OCI-LY3 (cell line): ENCODE measurements around the gene SMAD5.

Source experiments
- H2AFZ ChIP-seq: fragments of 200-600, 300-600 bp; shearing (Covaris generic); 2 replicates; pipeline ENCODE4 v1.6.0; 2014; ENCODE audit warnings: antibody characterized with exemption, low read depth, low read length
- H3K27ac ChIP-seq: fragments of 200-600, 300-600 bp; sonication (generic); 2 replicates; pipeline ENCODE4 v1.5.1; 2014; ENCODE audit warnings: mild to moderate bottlenecking, low read length, moderate library complexity, mixed read lengths
- H3K27me3 ChIP-seq: fragments of 200-600, 300-600 bp; sonication (generic); 2 replicates; pipeline ENCODE4 v1.6.1; 2014; ENCODE audit warnings: low read depth, low read length, mixed read lengths
- H3K36me3 ChIP-seq: fragments of 200-600, 300-600 bp; sonication (generic); replicated peaks from 2 replicates; pipeline ENCODE3; 2014; ENCODE audit warnings: low read depth, low read length, mixed read lengths
- H3K4me1 ChIP-seq: fragments of 300-600, 200-600 bp; sonication (generic); 2 replicates; pipeline ENCODE4 v1.6.1; 2014; ENCODE audit warnings: low read length, mixed read lengths
- H3K4me2 ChIP-seq: fragments of 200-600, 300-600 bp; sonication (generic); 2 replicates; pipeline ENCODE4 v1.6.1; 2014; ENCODE audit warnings: low read length, mixed read lengths
- H3K4me3 ChIP-seq: fragments of 300-600, 200-600 bp; sonication (generic); 2 replicates; pipeline ENCODE4 v1.5.1; 2014; ENCODE audit warnings: antibody characterized with exemption, mild to moderate bottlenecking, low read length, moderate library complexity
- H3K79me2 ChIP-seq: fragments of 300-600, 200-600 bp; shearing (Covaris generic); 2 replicates; pipeline ENCODE4 v1.6.1; 2014; ENCODE audit warnings: mild to moderate bottlenecking, low read length, mixed read lengths
- H3K9ac ChIP-seq: fragments of 300-600, 200-600 bp; shearing (Covaris generic); 2 replicates; pipeline ENCODE4 v1.6.0; 2014; ENCODE audit warnings: mild to moderate bottlenecking, low read length, moderate library complexity
- H3K9me3 ChIP-seq: fragments of 200-600, 300-600 bp; shearing (Covaris generic); 2 replicates; pipeline ENCODE4 v1.6.1; 2014; ENCODE audit warnings: low read length, mixed read lengths; ENCODE audit not compliant: insufficient read depth
- H4K20me1 ChIP-seq: fragments of 200-600, 300-600 bp; sonication (generic); 2 replicates; pipeline ENCODE4 v1.6.1; 2016; ENCODE audit warnings: low read length, mixed read lengths; ENCODE audit not compliant: insufficient read depth
- EZH2phosphoT487 ChIP-seq: fragments of 200-600 bp; shearing (Covaris generic); IDR thresholded peaks from 2 replicates; pipeline ENCODE4 v1.6.1; 2018; ENCODE audit warnings: antibody characterized with exemption, mixed run types, low read depth
- TF ChIP-seq, protein P1 (sequence below): fragments of 200-600, 300-600 bp; sonication (generic); IDR thresholded peaks from 2 replicates; pipeline ENCODE4 v1.5.1; 2014; ENCODE audit warnings: antibody characterized with exemption, low read length, low read depth

Gene SMAD5

DNA sequence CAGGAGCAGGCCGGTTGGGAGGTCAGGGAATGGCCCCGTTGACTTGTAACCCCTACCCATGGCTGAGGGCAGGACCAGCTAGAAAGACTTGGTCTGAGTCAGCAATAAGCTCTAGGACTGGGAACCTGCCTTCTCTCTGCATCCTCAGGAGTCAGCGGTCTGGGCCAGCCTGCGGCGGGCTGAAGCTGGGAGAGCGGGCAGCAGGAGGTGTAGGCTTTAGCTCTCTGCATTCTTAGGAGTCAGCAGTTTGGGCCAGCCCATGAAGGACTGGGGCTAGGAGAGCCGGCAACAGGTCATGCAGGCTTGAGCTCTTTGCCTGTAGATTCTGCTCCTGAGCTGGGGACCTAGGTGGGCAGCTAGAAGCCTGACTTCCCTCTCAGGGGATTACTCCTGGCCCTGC lies 66.8 kb downstream of the SMAD5 start:
- Histone ChIP-seq H3K4me1 (no peaks in the 10 kb centered on the region), H3K4me3 (no peak overlapping the region), H3K36me3 (no peaks in the 10 kb centered on the region), H3K4me2 (no peak overlapping the region), H3K27me3 (no peaks in the 10 kb centered on the region), H4K20me1 (no peaks in the 10 kb centered on the region), H3K79me2 (no peaks in the 10 kb centered on the region), H3K27ac (no peak overlapping the region), H2AFZ (no peak overlapping the region), H3K9ac (no peak overlapping the region), H3K9me3 (no peaks in the 10 kb centered on the region)
- TF ChIP-seq EZH2phosphoT487 = no peak
- TF ChIP-seq, protein P1, sequence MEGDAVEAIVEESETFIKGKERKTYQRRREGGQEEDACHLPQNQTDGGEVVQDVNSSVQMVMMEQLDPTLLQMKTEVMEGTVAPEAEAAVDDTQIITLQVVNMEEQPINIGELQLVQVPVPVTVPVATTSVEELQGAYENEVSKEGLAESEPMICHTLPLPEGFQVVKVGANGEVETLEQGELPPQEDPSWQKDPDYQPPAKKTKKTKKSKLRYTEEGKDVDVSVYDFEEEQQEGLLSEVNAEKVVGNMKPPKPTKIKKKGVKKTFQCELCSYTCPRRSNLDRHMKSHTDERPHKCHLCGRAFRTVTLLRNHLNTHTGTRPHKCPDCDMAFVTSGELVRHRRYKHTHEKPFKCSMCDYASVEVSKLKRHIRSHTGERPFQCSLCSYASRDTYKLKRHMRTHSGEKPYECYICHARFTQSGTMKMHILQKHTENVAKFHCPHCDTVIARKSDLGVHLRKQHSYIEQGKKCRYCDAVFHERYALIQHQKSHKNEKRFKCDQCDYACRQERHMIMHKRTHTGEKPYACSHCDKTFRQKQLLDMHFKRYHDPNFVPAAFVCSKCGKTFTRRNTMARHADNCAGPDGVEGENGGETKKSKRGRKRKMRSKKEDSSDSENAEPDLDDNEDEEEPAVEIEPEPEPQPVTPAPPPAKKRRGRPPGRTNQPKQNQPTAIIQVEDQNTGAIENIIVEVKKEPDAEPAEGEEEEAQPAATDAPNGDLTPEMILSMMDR = no peak

GRCh38 chr5:136200130-136200529 lies 67.5 kb downstream of the SMAD5 start:
- Histone ChIP-seq H3K27me3 (no peaks in the 10 kb centered on the region), H3K9me3 (no peaks in the 10 kb centered on the region), H3K4me1 (no peaks in the 10 kb centered on the region), H3K9ac (no peak overlapping the region), H4K20me1 (no peaks in the 10 kb centered on the region), H3K36me3 (no peaks in the 10 kb centered on the region), H3K4me2 (no peak overlapping the region), H3K27ac (no peak overlapping the region), H3K79me2 (no peaks in the 10 kb centered on the region), H3K4me3 (no peak overlapping the region), H2AFZ (no peak overlapping the region)
- TF ChIP-seq, protein P1 = no peak
- TF ChIP-seq EZH2phosphoT487 = no peak

GRCh38 chr5:136200761-136201160 lies 68.1 kb downstream of the SMAD5 start:
- TF ChIP-seq EZH2phosphoT487 = no peak
- TF ChIP-seq, protein P1 = no peak
- Histone ChIP-seq H3K4me3 (no peak overlapping the region), H3K27me3 (no peaks in the 10 kb centered on the region), H3K9ac (no peak overlapping the region), H3K4me2 (no peak overlapping the region), H3K79me2 (no peaks in the 10 kb centered on the region), H3K27ac (no peak overlapping the region), H3K4me1 (no peaks in the 10 kb centered on the region), H3K9me3 (no peaks in the 10 kb centered on the region), H2AFZ (no peak overlapping the region), H3K36me3 (no peaks in the 10 kb centered on the region), H4K20me1 (no peaks in the 10 kb centered on the region)

GRCh38 chr5:136201870-136202269 lies 69.2 kb downstream of the SMAD5 start:
- H3K36me3 ChIP-seq = no peaks in the 10 kb centered on the region
- no peak overlapping the region for H3K4me2 ChIP-seq
- no peak overlapping the region for H3K4me3 ChIP-seq
- H3K27ac ChIP-seq = no peak overlapping the region
- no peak for TF ChIP-seq EZH2phosphoT487
- TF ChIP-seq, protein P1 = no peak
- H3K9ac ChIP-seq = no peak overlapping the region
- H4K20me1 ChIP-seq = no peaks in the 10 kb centered on the region
- no peaks in the 10 kb centered on the region for H3K9me3 ChIP-seq
- H2AFZ ChIP-seq = no peak overlapping the region
- H3K27me3 ChIP-seq = no peaks in the 10 kb centered on the region
- no peaks in the 10 kb centered on the region for H3K79me2 ChIP-seq
- no peaks in the 10 kb centered on the region for H3K4me1 ChIP-seq
